Omental fat pad (tissue), 4 donors: ENCODE data around the gene CCDC167. TPM values are rescaled to one million over a fixed set of nuclear protein-coding genes. Genes with fewer than 3 reads are reported as not detected.
"Not testable (repeated sequence)": the region's sequence is repeated elsewhere in the genome, so short reads cannot be mapped to it uniquely, and the experiment has no call there.

Experiments
- ATAC-seq: fragments of 150-250 bp; one replicate; pipeline ENCODE4 v1.9.1; 2016; ENCODE audit warnings: mild to moderate bottlenecking, moderate library complexity; ENCODE audit not compliant: low FRiP score
- DNase-seq: peaks from one replicate; pipeline ENCODE4 v3.0.0-alpha.2; 2019; ENCODE audit warnings: low spot score
- total RNA-seq, 4 donors: library from RNA; depleted of rRNA; stranded (reverse); fragments of >200 nt; gene quantifications; one replicate each; pipeline ENCODE4 v1.1.0, GENCODE V29; 2016
- TF ChIP-seq, protein P1 (sequence below), 3 donors: fragments of 450-650 bp; IDR thresholded peaks; one replicate each; pipeline ENCODE4 v1.5.1; 2016 to 2017; ENCODE audit warnings: antibody characterized with exemption in 3 of 3, mild to moderate bottlenecking in 3 of 3, moderate library complexity in 2 of 3

Gene CCDC167
- total RNA-seq, 4 donors from 2014 or later = 16.0 to 24.0 (median 20.0) TPM

DNA sequence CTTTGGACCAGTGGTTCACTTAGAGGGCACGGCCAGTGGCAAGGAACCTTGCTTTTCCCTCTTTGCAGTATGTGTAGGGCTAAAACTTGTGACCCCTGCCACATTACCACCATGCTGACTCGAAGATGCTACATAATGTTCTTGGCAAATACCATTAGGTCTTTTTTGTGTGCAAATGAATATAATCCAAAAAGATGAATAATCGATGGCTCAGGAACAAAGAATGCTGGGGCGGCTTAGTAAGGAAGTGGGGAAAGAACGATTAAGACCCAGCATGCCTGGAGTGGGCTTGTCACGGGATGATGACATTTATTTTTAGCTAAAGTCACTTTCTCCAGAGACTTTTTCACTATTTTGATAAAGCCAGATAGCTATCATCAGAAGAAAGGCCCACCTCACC is 43.6 kb downstream of the CCDC167 start:
- ATAC-seq (no peak), DNase-seq (no peak)
- TF ChIP-seq, protein P1, sequence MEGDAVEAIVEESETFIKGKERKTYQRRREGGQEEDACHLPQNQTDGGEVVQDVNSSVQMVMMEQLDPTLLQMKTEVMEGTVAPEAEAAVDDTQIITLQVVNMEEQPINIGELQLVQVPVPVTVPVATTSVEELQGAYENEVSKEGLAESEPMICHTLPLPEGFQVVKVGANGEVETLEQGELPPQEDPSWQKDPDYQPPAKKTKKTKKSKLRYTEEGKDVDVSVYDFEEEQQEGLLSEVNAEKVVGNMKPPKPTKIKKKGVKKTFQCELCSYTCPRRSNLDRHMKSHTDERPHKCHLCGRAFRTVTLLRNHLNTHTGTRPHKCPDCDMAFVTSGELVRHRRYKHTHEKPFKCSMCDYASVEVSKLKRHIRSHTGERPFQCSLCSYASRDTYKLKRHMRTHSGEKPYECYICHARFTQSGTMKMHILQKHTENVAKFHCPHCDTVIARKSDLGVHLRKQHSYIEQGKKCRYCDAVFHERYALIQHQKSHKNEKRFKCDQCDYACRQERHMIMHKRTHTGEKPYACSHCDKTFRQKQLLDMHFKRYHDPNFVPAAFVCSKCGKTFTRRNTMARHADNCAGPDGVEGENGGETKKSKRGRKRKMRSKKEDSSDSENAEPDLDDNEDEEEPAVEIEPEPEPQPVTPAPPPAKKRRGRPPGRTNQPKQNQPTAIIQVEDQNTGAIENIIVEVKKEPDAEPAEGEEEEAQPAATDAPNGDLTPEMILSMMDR (IDR thresholded peaks at IDR 0.05) = no peak

DNA sequence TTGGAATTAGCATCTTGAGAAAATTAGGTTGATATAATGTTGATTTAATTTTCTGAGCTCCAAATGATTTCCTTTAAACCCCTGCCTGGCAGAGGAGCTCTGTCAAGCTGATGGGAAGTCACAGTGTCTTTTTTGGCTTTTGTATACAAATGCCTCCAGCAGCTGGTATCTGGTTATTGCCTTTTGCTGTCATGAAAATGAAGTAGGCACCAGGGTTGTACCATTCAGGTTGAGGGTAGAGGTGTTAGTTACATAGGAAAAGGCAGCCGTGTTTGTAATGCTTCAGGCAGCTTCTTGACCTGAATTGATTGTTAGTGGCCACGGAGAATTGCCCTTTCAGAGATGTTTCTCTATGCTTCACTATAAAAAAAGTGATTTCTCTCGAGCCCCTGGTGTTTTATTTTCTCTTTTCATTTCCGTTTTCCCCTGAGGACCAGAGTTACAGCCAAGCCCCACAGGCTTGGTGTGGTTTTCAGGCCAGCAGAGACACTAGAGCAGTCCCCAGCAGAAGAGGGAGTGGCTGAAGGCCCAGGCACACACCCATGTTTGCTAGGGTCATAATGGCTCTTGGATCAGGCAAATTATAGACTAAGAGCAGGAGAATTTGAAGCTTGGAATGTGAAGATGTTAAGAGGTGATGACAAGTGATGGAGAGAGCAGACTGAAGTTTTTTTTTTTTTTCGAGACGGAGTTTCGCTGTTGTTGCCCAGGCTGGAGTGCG is 45.1 kb downstream of the CCDC167 start:
- TF ChIP-seq, protein P1 (IDR thresholded peaks at IDR 0.05) = no peak
- no peak for ATAC-seq
- no peak for DNase-seq

GRCh38 chr6:37452522-37452921 is 47.2 kb downstream of the CCDC167 start:
- no peak for DNase-seq
- TF ChIP-seq, protein P1 (IDR thresholded peaks at IDR 0.05) = no peak
- ATAC-seq = no peak

DNA sequence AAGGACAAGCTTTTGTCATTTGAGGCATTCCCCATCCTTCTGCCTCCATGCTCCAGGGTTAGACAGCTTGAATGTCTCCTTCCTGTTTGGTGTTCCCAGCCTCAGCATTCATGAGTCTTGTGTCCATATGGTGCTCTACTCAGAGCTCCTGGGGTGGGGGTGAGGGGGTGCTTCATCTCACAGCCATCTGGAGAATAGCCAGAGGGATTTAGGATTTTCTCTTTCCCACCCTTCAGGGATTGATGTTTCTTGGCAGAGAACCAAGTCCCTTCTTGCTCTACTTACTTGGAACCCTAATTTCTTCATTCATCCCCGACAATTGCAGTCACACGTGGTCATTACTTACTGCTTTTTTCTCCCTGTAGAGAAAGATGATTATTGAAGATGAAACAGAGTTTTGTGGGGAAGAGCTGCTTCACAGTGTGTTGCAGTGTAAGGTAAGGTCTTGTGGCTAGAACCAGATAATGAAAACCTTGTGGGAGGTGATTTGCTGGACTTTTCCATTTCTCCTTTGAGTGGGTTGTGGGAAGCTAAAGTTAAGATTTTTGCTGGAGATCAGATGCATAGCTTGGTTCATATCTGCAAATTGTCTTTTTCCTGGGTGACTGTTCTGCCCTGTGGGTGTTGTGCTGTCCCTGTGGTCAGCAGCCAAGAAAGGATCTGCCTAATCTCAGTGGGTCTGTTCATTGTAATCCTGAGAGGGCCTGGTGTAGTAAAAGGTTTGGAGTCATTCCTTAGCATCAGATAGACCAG is 48.1 kb downstream of the CCDC167 start:
- TF ChIP-seq, protein P1 (IDR thresholded peaks at IDR 0.05) = no peak
- ATAC-seq (no peak), DNase-seq (no peak)

- DNase-seq (no peak), ATAC-seq (no peak)
- TF ChIP-seq, protein P1 (IDR thresholded peaks at IDR 0.05) = no peak
These were observed 49.7 kb downstream of the CCDC167 start for GRCh38 chr6:37449984-37450383.

- not testable (repeated sequence) for ATAC-seq, DNase-seq
These were observed 56.5 kb downstream of the CCDC167 start for GRCh38 chr6:37443216-37443542.

- TF ChIP-seq, protein P1 (IDR thresholded peaks at IDR 0.05) = no peak
- DNase-seq = no peak
- ATAC-seq = peak; percentile 58
These were observed 57.1 kb downstream of the CCDC167 start for GRCh38 chr6:37442416-37443215.
